ENCODE results near the gene RIMKLB.

The RIMKLB gene, protein sequence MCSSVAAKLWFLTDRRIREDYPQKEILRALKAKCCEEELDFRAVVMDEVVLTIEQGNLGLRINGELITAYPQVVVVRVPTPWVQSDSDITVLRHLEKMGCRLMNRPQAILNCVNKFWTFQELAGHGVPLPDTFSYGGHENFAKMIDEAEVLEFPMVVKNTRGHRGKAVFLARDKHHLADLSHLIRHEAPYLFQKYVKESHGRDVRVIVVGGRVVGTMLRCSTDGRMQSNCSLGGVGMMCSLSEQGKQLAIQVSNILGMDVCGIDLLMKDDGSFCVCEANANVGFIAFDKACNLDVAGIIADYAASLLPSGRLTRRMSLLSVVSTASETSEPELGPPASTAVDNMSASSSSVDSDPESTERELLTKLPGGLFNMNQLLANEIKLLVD

DNA sequence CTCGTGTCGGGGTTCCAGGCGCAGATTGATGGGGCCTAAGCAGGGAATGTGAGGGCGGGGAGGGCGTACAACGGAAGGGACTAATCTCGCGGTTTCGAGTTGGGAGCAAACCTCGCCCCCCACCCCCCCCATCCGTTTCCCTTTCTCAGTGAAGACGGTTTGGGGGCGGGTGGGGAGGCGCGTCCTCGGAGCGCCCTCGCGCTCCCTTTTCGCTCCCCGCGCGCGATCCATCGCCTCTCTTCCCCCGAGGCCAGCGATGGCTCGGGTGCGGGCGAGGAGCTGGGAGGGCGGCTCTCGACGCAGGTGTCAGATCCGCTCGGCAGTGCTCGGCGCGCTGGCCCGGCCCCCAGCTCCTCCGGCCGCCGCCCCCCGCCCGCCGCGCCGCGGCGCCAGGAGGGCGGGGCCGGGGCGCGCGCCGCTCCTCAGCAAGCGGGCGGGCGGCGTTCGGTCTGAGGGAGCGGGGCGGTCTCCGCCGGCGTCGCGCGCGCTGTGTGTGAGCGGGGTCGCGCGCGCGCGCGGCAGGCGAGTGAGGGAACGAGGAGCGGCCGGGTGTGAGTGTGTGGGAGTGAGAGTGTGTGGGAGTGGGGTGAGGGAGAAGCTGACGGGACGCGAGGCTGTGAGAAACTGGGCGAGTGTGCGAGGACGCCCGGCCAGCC lies at the start of gene RIMKLB:
Gene RIMKLB, plus strand, starts transcription at position 516 of the 656 bp plus-strand sequence. CDS start 15,876 bp downstream, outside the sequence.
- peak; percentile 98 for DNase-seq

DNA sequence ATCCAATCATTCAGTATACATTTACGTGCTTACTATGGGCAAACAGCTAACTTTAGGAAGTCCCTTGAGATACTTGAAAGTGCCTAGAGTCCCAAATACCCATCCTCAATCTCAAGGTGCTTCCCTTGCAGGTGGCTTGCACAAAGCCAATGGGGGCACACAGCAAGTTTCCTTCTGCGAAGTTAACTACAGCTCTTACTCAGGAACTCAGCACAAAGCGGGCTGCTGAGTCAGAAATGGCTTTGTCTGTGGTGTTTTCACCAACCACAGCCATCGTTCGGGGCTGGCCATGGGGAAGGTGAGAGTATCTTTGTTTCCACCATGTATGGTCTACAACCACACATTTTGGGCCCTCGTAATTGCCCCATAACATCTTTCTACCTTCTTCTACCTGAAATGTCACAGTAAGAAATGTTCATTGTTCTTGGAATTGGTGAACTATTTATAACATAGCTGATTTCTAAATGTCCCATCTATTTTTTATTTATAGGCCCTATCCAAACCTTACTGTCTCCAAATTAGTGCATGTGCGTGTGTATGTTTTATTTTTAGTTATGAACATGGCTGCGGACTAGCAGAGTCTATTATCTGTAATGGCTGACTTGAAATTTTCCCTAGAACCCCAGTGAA lies 49.1 kb upstream of the RIMKLB start:
- no peak for DNase-seq

DNA sequence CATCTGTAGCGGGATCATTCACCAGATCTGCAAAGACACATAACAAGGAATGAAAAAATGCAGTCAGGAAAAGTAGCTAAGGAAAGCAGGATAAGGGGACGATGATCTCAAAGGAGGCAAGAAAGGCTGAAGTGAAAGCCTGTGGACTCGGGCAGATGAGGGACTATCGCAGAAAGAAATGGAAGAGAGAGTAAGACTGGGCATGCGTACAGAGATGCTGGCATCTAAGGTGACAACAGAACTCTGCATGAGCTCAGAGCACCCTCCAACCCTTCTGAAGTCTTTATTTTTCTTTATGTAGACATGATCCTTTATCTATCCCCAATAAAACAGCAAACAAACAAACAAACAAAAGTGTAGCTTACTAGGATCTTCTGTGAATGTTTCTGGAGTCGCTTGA lies 42.4 kb upstream of the RIMKLB start:
- DNase-seq = peak; percentile 46

DNA sequence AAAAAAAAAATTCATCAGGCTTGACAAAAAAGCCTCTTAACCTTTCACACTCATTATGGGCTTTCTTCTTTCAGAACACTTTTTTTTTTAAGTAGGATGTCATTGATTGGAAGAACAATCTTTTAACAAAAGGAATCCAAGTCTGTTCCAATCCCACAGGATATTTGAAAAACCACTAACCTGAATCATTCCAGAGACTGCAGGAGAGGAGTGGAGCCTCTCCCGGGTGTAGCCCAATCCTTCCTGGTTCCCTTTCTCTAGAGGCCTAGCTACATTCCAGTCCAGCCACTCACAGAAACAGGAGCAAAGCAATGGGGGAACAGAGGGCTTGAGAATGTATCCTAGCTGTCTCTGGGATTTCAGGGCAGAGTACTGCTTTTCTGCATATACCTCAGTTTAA lies 39.4 kb upstream of the RIMKLB start:
- no peak for DNase-seq

DNA sequence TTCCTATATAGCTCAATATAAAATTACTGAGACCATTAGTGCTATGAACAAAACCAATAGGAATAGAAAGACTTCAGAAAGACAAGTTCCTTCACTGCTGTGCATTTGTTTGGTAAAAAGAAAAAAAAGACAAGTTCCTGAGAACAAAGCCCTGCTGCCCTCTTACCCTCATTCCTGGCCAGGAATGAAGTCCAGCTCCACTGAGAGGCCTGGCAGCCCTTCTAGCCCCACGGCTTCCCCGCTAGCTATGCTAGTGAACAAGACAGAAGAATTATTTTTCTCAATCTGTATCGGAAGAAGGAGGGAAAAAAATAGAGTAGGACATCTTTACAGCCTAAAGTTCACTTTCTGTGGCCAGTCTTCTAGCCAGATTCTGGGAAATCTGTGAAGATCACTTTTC lies 36.8 kb upstream of the RIMKLB start:
- no peak for DNase-seq

DNA sequence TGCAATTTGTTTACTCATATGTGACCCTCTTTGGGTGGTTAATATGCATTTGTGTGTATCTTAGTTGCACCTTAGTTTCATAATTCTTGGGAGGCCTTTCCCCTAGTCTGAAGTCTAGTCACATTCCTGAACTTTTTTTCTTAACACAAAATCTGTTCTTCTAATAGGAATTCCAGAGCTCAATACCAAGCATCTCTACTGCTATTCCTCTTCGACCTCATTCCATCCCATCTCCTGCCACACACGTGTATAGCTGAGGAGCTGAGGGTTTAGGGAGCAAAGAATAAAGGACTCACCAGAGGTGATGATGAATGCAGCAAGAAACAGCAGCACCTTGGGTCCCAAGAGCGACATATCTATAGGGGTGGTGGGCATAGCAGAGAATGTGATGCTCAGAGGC lies 36.0 kb upstream of the RIMKLB start:
- no peak for DNase-seq

DNA sequence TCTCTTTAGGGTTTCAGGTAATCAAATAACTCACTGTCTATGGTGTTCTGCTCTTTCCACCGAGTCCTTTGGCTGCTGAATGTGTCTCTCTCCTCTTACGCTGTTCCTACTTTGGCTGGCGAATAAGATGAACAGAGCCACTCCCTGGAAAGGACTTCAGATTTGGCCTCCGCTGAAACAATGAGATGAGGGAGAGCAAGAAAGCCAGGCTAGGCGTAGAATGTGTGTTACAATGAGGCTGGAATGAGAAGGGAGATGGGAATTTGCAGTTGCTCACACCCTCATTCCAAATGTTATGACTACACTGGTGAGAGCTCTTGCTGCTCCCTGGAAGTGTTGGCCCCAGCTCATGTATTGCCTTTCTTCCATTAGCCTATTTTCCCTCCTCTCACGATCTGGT lies 35.2 kb upstream of the RIMKLB start, which contains the start of gene MFAP5:
Gene MFAP5, minus strand, starts transcription at position 234 of the 400 bp plus-strand sequence. CDS start 722 bp downstream, outside the sequence.
- no peak for DNase-seq

DNA sequence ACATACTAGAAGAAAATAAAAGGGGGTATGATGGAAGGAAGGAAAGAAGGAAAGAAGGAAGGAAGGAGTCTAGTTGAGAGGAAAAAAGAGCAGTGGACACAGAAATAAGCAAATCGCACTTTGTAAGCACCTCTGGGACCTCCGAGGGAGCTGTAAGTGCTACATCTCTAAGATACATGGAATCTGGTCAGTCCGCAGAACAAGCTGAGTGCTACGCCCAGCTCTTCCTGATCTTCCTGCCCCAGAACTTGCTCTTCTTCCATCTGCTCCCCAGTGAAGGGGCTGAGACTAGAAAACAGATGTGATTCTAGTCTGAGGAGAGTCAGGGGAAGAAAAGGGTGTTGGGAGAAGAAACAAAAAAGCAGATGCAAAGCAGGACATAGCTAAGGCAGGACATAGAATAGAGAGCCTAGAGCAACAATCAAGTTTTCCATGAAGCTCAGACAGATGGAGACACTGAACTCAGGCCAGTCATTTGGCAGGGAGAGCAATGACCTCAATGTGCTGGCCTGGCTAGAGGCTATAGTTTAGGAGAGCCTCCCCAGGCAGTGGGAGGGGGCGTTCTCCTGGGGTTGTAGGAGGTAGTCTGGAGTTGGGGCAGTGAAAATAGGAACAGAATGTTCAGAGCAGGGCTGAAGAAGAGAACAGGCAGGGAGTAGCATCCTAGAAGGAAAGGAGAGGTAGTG lies 33.4 kb upstream of the RIMKLB start:
- no peak for DNase-seq

DNA sequence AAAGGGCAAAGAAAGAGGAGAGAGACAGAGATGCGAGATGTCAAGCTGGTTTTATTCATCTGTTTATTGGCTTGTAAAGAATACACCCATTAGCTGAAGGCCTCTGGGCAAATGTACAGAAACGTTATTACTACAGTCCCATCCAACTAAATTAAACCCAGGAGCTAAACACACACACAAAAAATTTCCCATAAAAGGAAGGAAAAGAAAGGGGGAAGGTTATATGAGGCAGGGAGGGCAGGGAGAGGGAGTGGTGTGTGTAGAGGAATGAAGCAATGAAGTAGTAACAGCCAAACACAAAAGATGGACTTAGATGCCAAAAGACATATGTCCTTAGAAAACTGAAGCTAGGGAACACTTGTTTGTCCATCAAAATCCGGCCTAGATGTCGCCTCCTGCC lies 32.0 kb upstream of the RIMKLB start:
- DNase-seq = no peak

DNA sequence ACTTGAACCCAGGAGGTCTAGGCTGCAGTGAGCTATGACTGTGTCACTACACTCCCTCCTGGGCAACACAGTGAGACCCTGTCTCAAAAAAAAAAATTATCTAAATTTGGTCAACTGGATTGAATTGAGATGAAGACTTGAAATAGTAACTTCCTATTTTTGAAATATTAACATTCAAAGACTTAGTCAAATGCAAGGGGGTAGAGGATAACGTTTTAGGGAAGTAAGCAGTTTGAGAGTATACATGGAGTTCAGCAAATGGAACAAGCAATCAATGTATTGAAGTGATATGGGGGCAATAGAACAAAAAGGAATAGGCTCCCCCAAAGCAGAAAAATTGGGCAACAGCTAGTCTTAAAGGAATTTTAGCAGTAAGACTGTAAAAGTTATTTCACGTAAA lies 30.5 kb upstream of the RIMKLB start:
- DNase-seq = no peak

DNA sequence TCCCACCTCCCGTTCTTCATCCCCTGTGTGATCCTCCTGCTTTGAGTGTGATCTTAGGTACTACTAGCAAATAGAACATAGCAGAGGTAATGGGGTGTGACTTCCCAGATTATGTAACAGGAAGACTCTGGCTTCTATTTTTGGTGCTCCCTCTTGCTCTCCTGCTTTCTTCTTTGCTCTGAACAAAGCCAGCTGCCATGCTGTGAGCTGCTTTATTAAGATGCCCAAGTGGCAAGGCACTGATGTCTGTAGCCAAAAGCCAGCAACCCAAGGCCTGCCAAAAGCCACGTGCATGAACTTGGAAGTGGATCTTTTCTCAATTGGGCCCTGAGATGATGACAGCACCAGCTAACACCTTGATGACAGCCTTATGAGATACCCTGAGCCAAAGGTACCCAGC lies 29.4 kb upstream of the RIMKLB start:
- DNase-seq = no peak

DNA sequence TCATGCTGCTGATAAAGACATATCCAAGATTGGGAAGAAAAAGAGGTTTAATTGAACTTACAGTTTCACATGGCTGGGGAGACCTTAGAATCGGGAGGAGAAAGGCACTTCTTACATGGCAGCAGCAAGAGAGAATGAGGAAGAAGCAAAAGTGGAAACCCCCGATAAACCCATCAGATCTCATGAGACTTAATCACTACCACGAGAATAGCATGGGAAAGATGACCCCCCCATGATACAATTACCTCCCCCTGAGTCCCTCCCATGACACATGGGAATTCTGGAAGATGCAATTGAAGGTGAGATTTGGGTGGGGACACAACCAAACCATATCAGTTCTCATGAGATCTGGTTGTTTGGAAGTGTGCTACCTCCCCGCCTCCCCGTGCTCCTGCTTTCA lies 25.4 kb upstream of the RIMKLB start:
- DNase-seq = no peak

DNA sequence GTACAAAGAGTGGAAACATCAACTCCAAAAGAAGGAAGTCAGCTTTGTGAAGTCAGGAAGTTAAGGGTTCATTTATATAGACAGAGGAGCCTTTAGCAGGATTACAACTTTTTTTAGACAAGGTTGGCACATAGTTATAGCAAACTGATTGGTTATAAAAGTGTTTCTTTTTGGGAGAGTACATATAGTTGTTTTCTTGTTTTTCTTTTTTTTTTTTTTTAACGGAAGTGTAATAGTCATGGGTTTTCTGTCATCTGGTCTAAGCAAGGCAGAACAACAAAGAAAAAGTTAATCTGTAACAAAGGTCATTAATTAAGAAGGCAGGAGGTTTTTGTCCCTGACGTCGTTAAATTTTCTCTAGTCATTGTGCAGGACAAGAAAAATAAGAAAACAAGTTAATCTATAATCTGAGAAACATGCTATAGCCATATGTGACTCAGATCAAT lies 22.2 kb upstream of the RIMKLB start:
- DNase-seq = no peak

DNA sequence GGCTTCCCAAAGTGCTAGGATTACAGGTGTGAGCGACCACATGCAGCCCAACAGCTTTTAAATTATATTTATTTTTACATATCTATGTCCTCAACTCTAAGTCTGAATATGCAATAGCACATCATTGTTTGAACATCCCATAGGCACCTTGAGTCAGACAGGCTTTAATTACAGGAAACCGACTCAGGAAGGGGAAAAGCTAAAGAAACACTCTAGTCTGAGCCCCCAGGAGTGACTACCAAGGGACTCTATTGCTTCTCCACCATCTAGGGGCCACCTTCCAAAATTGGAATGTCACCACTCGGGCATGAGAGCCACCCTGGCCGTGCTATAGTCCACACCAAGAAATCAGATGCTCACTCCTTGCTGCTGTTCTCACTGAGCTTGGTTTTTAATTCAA lies 21.1 kb upstream of the RIMKLB start:
- DNase-seq = no peak

DNA sequence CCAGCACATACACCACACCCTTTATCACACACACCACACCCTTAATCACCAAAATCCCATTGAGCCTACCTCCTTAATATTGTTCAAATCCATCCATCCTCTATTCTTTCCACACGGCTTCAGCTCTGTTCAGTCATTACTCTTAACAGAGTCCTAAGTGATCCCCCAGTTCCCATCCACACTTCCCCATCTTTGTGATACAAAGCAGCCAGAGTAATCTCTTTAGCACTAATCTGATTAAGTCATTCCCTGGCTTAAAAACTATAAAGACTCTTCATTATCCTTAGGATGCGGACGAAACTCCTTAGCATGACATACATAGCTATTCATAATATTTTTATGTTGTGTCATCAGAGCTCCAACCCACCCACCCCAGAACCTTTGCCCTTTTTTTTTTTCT lies 20.4 kb upstream of the RIMKLB start:
- DNase-seq = no peak

DNA sequence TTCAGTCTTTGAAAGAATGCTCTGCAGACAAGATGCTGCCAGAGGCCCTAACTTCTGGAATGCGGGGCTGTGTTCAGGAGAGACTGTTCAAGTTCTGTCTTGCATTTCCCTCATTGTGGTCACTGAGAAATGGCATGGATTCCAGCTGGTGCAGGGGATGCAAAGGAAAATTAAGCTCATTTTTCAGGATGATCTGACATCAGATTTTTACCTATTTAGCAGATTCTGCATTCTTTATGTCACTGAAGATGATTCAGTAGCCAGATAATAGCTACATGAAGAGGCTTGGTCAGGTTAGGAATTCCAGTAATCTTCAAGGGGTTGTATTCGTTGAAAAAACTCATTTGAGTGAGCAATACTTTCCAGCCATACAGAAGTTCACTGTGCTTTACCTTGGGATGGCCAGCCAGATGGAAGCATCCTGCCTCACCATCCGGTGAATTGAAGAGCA lies 19.1 kb upstream of the RIMKLB start:
- no peak for DNase-seq

DNA sequence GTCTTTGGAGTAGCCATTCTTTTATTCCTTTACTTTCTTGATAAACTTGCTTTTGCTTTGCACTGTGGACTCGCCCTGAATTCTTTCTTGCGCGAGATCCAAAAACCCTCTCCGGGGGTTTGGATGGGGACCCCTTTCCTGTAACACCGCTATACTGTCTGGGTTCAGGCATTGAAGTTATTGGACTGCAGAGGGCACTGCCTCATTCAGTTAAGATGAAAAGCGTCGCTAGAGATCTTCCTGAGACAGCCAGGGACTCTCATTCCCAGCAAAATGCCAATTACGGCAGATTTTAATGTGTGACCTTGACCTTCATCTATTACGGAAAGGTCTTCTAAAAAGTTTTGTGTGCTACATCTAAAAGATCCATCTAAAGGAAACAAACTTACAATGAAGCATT lies 17.3 kb upstream of the RIMKLB start:
- no peak for DNase-seq

DNA sequence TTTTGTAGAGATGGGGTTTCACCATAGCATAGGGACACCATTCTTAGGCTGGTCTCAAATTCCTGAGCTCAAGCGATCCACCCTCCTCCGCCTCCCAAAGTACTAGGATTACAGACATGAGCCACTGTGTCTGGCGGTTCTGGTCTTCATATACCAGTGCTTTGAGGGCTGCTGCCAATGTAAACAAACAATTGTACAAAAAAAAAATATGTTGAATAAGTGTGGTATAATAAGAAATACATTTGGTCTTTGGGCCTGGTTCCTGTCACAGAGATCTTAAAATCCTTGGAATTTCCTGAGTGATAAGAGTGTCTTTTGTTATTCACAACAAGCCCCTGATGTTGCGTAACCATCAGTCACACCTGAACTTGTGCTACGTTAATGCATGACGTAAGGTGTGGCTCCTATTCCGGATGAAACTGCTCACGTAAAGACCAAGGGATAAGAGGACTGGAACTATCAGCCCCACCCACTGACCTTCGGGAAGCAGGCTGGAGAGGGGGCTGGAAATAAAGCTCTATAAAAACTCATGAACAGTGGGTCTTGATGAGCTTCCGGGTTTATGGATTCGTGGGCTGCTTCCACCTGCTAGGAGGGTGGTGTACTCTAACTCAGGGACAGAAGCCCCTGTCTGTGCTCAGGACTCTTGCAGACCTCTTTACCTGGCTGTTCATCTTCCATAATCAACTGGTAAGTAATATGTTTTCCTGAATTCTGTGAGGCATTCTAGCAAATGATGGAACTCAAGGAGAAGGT lies 16.5 kb upstream of the RIMKLB start:
- DNase-seq = peak; percentile 92

DNA sequence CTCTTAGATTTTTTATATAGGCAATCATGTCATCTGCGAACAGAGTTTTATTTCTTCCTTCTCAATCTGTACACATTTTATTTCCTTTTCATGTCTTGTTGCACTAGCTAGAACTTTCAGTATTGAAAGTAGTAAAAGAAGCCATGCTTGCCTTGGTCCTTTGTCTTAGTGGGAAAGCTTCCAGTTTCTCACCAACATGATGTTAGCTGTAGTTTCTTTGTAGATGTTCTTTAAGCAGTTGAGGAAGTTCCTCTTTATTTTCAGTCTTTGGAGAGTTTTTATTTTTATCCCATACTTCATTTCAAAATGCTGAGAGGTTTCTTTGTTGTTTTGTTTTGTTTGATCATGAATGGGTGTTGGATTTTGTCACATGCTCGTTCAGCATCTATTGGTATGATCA lies 12.7 kb upstream of the RIMKLB start:
- DNase-seq = no peak

DNA sequence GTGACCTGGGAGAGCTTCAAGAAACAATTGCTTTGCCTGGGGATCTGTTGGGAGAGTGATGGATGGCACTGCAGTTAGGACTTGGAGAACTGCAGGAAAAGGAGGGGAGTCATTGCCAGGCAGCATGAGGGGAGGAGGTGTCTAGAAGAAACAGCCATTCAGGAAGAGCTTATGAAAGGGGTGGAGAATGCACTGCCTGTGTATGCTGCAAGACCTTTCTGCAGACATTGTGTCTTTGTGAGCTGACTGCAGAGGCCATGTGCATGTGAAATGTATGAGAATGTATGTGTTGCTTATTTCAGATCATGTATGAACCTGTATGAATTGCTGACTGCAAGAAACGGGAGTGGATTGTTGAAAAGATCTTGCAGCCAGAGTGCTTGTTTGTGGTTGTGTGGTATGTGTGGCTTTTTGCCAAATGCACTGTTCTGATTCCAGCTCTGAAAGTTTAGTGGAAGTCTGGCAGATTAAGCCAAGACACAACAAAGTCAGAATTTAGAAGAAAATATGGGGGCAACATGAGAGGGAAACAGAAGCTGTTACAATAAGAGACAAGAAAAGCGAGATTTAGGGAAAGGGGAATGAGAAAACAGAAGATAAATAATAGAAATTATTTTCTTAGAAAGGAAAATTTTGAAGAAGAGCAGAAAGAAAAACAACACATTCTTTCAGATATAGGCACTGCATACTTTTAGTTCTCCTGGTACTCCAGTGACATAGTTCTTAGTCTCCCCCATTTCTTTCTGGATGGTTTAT lies 9.8 kb upstream of the RIMKLB start:
- peak; percentile 68 for DNase-seq

DNA sequence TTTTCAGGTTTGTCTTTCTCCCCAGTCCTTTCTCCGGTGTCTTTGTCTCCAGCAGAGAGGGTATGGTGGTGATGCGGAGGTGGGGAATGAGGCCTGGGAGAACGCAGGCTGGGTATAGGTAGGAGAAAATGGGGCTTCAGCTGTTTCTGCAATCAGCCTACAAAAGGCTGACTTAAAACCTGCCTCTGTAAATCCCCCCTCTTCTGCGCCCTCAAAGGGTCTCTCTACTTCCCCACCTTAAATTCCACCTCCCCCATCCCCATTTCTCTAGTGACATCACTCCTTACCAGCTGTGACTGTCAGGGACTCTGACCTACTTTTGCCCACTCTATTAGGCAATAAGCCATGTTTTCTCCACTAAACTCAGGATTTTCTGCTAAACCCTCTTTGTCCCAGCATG lies 8.1 kb upstream of the RIMKLB start:
- DNase-seq = no peak

DNA sequence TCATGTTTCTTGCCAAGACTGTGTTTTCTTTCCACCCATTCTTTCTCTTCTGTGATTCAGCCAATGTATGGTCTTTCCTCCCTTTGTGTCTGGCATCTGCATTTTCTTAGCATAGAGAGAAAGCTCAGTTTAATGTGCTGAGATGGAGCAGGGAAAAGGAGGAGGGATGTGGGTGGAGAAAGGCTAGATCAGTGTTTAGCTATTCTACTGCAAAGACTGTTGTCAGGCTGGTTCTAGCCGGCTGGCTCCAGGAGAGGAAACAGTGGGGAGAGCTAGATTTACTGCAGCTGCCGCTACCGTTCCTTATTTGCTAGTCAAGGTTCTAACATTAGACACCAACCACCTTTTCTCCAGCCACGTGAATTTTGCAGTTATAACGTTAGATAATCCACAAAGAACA lies 5.2 kb upstream of the RIMKLB start:
- DNase-seq = peak; percentile 96

Data from DMS53 (cell line).